HG03354 (cell line): ENCODE results near the gene FXR2.

Experiments
- ATAC-seq: cut with Tn5 transposase; IDR thresholded peaks from one replicate; pipeline ENCODE4 v1.9.1; 2021; ENCODE audit warnings: mild to moderate bottlenecking; ENCODE audit not compliant: unreplicated experiment, poor library complexity, severe bottlenecking

Gene FXR2

DNA sequence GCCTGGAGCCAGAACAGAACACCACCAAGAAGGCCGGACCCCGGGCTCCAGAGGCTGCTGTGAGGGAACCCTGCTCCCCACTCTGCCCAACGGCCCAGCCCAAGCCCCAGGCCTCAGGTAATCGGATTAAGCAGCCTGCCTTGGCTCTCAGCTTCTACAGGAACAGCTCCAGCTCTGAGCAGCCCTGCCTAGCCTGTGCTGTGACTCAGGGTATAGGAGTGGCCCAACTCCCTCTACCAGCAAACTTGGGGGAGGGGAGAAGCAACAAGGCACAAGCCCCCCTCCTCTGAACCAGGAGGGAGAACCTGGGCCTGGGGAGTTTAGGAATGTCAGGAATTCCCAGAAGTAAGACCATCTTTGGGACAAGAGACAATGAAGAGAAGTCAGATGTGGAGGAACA lies 24.0 kb downstream of the FXR2 start:
- ATAC-seq: no peak

DNA sequence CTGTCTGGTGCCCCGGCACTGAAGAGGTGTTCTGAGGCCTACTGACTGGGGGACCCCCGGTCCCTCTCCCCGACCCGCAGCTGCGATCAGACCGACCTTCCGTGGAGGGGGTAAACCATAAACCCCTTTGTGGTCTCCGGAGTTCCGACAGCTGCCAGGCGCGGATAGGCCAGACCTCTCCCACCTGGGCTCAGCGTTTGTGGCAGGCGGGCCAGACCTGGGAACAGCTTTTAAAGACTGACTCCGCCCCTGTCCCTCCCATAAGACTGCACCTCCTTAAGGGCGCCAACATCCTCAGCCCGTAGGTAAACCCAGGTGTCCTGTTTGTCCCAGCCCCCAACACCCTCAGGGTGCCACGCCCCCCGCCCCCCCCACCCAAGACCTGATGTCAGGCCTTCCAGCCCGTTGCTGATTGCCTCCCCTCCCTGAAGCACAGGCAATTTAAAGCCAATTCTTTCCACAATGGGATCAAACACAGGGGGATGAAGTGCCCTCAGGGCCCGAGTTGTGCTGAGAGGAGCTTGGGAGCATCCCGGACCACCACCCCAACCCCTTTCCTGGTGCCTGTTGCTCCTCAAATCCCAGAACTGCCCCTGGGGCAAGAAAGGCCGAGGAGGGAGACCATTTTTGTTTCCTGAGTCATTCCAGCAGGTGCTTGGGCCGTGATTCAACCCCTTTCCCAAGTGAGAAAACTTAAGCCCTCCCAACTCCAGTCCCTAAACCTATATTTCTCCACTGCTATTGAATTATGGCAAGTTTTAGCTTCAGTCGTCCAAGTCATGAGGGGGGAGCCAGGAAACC lies 24.6 kb downstream of the FXR2 start, which contains the start of gene SOX15:
Gene SOX15 (minus strand): TSS at position 204 of the 801 bp plus-strand sequence. CDS start 418 bp downstream, outside the sequence.
- no peak for ATAC-seq

DNA sequence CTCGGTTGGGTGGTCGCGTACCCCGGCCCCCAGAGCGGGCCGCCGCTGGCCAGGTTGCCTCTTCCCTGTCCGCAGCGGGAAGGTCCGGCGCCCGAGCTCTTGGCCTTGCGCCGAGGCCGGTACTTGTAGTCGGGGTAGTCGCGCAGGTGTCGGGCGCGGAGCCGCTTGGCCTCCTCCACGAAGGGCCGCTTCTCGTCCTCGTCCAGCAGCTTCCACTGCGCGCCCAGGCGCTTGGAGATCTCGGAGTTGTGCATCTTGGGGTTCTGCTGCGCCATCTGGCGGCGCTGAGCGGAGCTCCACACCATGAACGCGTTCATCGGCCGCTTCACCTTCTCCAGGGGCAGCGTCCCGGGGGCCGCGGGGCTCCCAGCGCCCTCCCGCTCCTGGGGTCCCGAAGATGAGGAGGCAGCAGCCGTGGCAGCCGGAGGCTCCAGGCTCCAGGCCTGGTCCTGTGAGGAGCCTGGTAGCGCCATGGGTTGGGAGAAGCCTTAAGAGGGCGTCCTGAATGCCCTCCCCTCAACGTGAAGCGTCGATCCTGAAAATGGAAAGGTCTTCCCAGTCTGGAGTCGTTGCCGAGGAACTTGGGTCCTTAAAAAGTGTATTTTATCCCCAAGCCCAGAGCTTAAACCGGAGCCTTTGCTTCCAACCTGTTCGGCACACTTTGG lies 25.4 kb downstream of the FXR2 start:
- no peak for ATAC-seq

DNA sequence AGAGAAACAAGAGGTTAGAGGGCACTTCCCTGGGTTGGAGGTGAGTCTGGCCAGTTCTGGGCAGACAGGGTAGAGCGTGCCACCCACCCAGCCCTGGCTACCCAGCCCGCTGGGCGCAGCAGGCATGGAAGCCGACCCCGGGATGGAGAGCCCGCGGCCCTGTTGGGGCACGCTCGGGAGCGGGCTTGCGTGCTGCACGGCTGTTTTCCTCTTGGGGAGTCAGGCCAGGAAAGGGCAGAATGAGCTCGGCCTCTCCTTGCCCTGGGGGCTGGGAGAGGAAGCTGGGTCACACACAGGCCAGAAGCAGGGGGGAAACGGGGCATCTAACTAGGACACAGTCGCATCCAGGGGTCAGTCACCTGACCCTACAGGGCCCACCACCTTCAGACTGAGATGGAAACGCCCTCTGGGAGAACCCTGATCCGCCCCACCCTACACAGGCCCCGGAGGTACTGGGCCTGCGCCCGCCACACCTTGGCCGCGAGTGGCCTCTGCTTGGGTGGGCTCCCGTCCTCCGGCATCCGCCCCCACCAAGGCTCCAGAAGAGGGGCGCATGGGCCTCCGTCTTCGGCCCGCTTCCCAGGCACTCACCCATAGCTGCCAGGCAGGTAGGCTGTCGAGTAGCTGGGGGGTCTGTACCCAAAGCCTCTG lies 26.0 kb downstream of the FXR2 start:
- no peak for ATAC-seq

DNA sequence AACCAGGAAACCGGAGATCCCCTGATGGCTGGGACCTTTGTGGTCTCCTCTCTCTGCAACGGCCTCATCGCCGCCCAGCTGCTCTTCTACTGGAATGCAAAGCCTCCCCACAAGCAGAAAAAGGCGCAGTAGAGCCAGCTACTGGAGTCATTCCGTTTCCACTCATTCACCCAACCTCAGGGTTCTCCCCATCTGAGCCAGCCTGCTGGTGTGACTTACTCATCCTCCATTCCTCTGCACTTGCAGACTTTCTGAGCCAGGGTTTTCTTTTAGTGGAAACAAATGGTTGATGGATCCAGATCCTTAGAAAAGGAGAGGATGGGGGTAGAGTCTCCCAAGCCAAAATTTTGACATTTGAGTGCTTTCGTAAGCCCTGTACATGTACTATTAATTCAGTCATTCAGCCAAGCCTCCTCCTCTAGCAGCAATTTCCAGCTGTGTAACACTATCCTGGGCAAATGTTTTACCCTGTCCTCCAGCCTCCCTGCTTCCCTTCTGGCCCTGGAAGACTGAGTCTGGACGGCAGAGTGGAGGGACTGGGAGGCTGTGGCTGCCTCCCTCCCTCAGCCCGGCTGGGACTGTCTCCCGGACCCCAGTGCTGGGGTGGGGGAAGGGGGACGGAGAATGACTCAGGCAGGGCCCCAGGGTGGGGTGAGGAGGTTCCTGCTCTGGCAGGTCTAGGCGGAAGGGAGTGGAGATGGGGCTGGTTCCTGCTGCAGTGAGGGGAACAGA lies 27.1 kb downstream of the FXR2 start:
- no peak for ATAC-seq

DNA sequence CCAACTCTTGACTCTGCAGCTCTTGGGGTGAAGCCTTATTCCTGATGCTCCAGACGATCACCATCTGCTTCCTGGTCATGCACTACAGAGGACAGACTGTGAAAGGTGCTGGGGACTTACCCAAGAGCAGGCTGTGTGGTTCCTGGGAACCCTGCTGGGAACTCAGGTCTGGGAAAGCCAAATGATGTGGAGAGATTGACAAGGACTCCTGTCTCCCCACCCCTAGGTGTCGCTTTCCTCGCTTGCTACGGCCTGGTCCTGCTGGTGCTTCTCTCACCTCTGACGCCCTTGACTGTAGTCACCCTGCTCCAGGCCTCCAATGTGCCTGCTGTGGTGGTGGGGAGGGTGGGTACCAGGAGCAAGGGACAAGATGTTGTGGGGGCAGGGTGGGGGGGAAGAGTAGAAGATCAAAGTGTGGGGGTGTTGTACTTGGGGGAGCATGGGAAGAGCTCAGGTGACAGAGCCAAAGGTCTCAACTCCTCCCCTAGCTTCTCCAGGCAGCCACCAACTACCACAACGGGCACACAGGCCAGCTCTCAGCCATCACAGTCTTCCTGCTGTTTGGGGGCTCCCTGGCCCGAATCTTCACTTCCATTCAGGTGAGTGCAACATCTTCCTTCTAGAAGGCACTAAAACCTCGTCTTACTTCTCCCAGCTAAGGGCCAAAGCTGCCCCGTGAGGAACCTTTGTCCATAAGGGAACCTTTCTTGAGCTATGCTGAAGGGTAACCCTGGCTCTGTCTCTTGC lies 27.9 kb downstream of the FXR2 start:
- no peak for ATAC-seq

DNA sequence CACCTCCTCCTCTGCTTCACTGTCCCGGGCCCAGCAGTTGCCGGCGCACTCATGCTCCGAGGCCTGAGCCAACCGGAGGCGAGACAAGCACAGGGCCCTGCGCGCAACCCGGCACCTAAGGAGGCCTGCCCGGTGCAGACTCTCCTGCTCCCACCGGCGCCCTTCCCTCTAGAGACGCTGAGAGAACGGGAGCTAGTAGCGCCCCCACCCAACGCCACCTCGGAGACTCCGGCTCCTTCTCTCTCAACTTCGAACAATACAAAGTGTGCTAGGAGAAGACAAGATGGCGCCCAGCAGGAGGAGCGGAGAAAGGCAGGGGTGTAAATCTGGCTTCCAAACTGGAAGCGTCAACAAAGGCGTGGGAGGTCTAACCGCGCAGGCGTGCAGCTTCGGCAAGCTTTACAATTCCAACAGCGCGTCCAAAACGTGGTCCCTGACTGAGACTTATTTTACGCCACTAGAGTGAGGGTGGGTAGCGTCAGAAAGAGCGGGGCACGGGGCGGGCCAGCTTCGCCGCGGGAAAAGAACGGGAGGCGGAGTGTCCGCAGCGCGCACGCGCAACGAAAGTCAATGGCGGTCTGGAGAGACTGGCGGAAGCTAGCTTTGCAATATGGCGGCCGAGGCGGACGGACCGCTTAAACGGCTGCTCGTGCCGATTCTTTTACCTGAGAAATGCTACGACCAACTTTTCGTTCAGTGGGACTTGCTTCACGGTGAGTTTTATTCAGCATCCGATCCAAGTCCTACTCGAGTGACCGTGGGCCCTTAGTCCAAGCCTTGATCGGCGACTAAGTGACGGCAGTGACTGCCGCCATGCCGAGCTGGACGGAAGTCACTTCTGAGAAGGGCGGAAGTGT lies 31.2 kb downstream of the FXR2 start, which contains the start of gene MPDU1:
Gene MPDU1 (plus strand): TSS at position 600 of the 857 bp plus-strand sequence. CDS start 11 bp downstream, at position 611.
- peak; percentile 80 for ATAC-seq

DNA sequence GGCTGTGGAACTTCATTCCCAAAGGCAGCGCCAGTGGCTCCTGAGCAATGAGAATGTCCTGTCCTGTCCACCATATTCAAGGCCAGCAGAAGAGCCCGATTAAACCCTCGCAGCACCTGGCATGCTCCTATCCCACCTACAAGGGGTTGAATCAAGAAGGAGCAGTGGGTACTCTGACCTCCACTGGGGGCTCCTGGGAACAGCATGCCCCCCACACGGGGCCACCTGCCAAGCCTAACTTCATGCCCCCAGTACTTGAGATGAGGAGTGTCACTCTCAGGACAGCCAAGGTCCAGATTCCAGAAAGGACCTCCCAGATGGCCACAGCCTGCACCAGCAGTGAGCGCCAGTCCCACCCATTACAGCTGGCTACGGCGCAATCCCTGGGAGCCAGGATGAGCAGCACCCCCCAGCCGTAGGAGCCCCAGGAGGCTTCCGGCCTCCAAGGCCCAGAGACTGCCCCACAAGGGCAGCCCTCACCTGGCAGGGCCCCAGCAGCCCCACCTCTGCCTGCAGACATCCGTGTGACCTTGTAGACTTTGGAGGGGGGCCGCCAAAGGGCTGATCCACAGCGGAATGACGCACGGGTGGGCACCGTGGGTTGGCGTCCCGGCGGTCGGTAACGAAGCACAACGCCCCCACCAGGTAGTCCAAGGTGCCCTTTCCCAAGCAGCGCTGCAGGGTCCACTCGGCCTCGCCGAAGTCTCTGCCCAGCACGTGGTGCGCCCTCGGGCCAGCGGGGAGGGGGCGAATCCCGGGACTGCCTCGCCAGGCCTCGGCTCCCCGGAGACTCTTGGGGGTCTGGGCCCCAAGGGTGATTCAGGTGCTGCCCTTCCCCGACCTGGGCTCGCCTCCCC lies 32.1 kb downstream of the FXR2 start:
- no peak for ATAC-seq

DNA sequence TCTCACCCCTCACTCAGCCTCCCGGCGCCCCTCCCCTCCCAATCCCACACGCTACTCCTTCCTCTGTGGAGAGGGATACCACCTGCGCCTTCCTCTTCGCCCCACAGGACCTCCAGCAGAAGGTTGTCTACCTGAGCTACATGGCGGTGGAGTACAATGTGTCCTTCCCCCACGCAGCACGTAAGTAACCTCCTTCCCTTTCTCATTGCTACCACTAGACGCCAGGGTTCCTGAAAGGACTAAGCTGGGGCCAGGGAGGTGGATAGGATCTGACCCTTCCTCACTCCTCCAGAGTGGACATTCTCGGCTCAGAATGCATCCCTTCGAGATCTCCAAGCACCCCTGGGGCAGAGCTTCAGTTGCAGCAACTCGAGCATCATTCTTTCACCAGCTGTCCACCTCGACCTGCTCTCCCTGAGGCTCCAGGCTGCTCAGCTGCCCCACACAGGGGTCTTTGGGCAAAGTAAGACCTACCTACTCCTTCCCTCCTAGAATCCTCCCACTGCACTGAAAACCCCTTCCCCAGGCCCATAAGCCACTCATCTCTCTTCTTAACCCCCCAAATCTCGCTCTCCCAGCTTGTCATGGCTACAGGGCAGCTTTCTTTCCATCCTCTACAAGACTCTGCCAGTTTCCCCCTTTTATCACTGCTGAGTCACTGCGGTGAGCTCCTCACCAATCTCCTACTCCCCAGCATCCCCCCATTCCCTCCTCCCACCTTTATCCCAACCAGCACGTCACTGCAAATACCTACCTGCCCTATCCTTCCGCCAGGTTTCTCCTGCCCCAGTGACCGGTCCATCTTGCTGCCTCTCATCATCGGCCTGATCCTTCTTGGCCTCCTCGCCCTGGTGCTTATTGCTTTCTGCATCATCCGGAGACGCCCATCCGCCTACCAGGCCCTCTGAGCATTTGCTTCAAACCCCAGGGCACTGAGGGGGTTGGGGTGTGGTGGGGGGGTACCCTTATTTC lies 33.8 kb downstream of the FXR2 start:
- no peak for ATAC-seq

DNA sequence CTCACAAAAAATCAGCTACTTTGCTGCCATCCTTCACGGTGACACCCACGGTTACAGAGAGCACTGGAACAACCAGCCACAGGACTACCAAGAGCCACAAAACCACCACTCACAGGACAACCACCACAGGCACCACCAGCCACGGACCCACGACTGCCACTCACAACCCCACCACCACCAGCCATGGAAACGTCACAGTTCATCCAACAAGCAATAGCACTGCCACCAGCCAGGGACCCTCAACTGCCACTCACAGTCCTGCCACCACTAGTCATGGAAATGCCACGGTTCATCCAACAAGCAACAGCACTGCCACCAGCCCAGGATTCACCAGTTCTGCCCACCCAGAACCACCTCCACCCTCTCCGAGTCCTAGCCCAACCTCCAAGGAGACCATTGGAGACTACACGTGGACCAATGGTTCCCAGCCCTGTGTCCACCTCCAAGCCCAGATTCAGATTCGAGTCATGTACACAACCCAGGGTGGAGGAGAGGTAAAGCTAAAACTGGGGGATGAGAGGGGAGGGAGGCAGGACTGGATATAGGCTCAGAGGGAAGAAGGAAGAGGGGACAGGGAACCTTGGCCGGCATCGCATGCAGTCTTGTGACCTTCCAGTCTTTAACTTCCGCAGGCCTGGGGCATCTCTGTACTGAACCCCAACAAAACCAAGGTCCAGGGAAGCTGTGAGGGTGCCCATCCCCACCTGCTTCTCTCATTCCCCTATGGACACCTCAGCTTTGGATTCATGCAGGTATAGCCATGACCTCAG lies 34.7 kb downstream of the FXR2 start:
- ATAC-seq: no peak

DNA sequence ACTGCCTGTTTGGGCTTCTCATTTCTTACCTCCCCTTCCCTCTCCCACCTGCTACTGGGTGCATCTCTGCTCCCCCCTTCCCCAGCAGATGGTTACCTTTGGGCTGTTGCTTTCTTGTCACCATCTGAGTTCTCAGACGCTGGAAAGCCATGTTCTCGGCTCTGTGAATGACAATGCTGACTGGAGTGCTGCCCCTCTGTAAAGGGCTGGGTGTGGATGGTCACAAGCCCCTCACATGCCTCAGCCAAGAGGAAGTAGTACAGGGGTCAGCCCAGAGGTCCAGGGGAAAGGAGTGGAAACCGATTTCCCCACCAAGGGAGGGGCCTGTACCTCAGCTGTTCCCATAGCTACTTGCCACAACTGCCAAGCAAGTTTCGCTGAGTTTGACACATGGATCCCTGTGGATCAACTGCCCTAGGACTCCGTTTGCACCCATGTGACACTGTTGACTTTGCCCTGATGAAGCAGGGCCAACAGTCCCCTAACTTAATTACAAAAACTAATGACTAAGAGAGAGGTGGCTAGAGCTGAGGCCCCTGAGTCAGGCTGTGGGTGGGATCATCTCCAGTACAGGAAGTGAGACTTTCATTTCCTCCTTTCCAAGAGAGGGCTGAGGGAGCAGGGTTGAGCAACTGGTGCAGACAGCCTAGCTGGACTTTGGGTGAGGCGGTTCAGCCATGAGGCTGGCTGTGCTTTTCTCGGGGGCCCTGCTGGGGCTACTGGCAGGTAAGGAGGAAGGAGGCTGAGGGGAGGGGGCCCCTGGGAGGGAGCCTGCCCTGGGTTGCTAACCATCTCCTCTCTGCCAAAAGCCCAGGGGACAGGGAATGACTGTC lies 35.5 kb downstream of the FXR2 start, which contains the start of gene CD68:
Gene CD68 (plus strand): TSS at position 638 of the 833 bp plus-strand sequence. CDS start 40 bp downstream, at position 678.
- ATAC-seq: peak; percentile 40

DNA sequence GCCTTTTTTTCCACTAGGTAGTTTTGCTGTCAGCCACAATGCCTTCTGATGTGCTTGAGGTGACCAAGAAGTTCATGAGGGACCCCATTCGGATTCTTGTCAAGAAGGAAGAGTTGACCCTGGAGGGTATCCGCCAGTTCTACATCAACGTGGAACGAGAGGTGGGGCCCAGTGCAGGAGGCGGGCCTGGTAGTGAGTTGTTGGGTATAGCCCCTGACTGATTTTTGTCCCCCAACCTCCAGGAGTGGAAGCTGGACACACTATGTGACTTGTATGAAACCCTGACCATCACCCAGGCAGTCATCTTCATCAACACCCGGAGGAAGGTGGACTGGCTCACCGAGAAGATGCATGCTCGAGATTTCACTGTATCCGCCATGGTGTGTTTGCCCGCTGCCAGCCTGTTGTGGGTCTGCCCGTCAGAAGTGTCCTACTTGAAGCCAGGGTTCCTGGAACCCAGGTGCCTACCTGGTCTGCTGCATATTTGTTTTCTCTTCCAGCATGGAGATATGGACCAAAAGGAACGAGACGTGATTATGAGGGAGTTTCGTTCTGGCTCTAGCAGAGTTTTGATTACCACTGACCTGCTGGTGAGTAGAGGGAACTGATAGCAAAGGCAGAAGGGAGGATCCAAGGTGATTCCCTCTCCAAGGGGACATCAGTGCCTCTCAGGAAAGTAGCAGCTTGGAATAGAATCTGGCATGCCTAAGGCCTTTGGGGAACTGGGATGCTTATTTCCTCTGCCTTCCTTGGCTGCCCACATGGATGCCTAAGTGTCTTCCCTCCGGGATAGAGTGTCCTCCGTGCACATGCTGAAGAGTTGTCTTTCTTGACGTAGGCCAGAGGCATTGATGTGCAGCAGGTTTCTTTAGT lies 37.1 kb downstream of the FXR2 start:
- ATAC-seq: no peak

DNA sequence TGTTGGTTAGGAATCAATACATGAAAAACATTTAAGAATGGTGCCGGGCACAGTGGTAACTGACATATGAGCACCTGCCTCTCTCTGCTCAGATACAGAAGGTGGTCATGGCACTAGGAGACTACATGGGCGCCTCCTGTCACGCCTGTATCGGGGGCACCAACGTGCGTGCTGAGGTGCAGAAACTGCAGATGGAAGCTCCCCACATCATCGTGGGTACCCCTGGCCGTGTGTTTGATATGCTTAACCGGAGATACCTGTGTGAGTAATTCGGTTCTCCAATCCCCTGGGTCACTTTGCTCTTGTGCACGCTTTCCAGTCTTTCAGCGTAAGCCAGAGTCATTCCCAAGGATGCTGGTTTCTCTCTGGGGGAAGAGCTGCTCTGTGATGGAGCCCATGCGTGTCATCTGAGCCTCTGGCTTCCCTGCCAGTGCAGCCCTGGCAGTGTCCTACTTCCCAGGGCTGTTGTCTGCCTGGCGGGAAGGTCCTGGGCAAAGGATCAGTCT lies 38.2 kb downstream of the FXR2 start:
- no peak for ATAC-seq

DNA sequence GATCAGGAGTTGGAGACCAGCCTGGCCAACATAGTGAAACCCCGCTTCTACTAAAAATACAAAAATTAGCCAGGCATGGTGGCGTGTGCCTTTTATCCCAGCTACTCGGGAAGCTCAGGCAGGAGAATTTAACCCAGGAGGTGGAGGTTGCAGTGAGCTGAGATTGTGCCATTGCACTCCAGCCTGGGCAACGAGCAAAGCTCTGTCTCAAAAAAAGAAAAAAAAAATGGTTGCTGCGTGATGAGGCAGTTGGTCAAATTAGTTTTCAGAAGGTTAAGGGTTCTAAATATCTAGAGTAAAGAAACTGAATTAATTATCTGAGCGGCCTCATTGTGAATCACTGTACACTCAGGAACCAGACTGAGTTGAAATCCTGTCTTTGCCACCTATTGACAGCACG lies 38.7 kb downstream of the FXR2 start:
- ATAC-seq: no peak
